Tibial nerve (tissue), 4 donors: ENCODE measurements around the gene QDPR.

Experiments
- CTCF ChIP-seq, 5 experiments: fragments of 200-600 bp in 3 of 5; fragments of 450-650 bp in 2 of 5; sonication (generic) in 3 of 5; IDR thresholded peaks; one replicate each; pipeline ENCODE4 v1.5.1; 2016 to 2019; ENCODE audit warnings: antibody characterized with exemption in 5 of 5, mild to moderate bottlenecking in 3 of 5, moderate library complexity in 2 of 5
- EP300 ChIP-seq, 2 donors: sonication (generic); formaldehyde crosslinking; IDR thresholded peaks; one replicate each; pipeline ENCODE4 v1.6.1; 2017; ENCODE audit warnings: antibody characterized with exemption in 2 of 2, mild to moderate bottlenecking in 1 of 2
- POLR2A ChIP-seq, 2 donors: fragments of 450-650 bp; IDR thresholded peaks; one replicate each; pipeline ENCODE4 v1.6.1; 2017; ENCODE audit warnings: antibody characterized with exemption in 2 of 2, mild to moderate bottlenecking in 2 of 2, moderate library complexity in 2 of 2

- TF ChIP-seq POLR2A (IDR thresholded peaks at IDR 0.05) (no peak), EP300 (IDR thresholded peaks at IDR 0.05) (no peak), CTCF (IDR thresholded peaks at IDR 0.05) (no peak)
Observed at GRCh38 chr4:17561195-17561909, 49.5 kb upstream of the QDPR start.
